Suprapubic skin (tissue), 4 donors: Measurements from ENCODE around the gene SH2D6. TPM values are rescaled to one million over a fixed set of nuclear protein-coding genes. Genes with fewer than 3 reads are reported as not detected.

Source experiments
- DNase-seq, 2 donors: peaks; one replicate each; pipeline ENCODE4 v3.0.0-alpha.2; 2019; ENCODE audit warnings: low spot score in 2 of 2
- H3K27ac ChIP-seq: fragments of 200-600 bp; sonication (generic); one replicate; pipeline ENCODE4 v1.5.1; 2019
- H3K27me3 ChIP-seq: fragments of 200-600 bp; sonication (generic); one replicate; pipeline ENCODE4 v1.5.1; 2019
- H3K36me3 ChIP-seq: fragments of 200-600 bp; sonication (generic); one replicate; pipeline ENCODE4 v1.5.1; 2019
- H3K4me1 ChIP-seq: fragments of 200-600 bp; sonication (generic); one replicate; pipeline ENCODE4 v1.5.1; 2019
- H3K4me3 ChIP-seq: fragments of 200-600 bp; sonication (generic); one replicate; pipeline ENCODE4 v1.5.1; 2019; ENCODE audit warnings: mild to moderate bottlenecking
- H3K9me3 ChIP-seq: fragments of 200-600 bp; sonication (generic); one replicate; pipeline ENCODE4 v1.5.1; 2019
- CTCF ChIP-seq, 2 donors: fragments of 200-600 bp in 1 of 2; fragments of 450-650 bp in 1 of 2; sonication (generic) in 1 of 2; IDR thresholded peaks; one replicate each; pipeline ENCODE4 v1.5.1; 2016 to 2019; ENCODE audit warnings: antibody characterized with exemption in 2 of 2, mild to moderate bottlenecking in 1 of 2, moderate library complexity in 1 of 2
- EP300 ChIP-seq: sonication (generic); formaldehyde crosslinking; IDR thresholded peaks from one replicate; pipeline ENCODE4 v1.6.1; 2017; ENCODE audit warnings: antibody characterized with exemption
- POLR2A ChIP-seq, 2 donors: fragments of 450-650 bp; IDR thresholded peaks; one replicate each; pipeline ENCODE4 v1.6.1; 2017; ENCODE audit warnings: antibody characterized with exemption in 2 of 2, mild to moderate bottlenecking in 2 of 2, moderate library complexity in 2 of 2
- POLR2AphosphoS5 ChIP-seq, 3 donors: sonication (generic); formaldehyde crosslinking; IDR thresholded peaks; one replicate each; pipeline ENCODE4 v1.6.1; 2017; ENCODE audit warnings: antibody characterized with exemption in 3 of 3
- WGBS: methylation state at CpG from one replicate; pipeline ENCODE4 v1.1.5; 2018; 5-methylcytosine and 5-hydroxymethylcytosine counted together
- total RNA-seq, 4 donors: library from RNA; depleted of rRNA; stranded (reverse); fragments of >200 nt; gene quantifications; one replicate each; pipeline ENCODE4 v1.1.0, GENCODE V29; 2016

The SH2D6 gene
- total RNA-seq, 4 donors from 2014 or later = not detected

- DNase-seq = no peak
- TF ChIP-seq CTCF (IDR thresholded peaks at IDR 0.05) (no peak), EP300 (no peak), POLR2A (IDR thresholded peaks at IDR 0.05) (no peak), POLR2AphosphoS5 (IDR thresholded peaks at IDR 0.05) (no peak)
- Histone ChIP-seq H3K27me3 (no peaks in the 10 kb centered on the region), H3K27ac (peak overlapping the region; percentile 92), H3K9me3 (no peaks in the 10 kb centered on the region), H3K4me1 (peaks cover 50% of the 10 kb centered on the region), H3K36me3 (no peaks in the 10 kb centered on the region), H3K4me3 (peak overlapping the region; percentile 83)
- 50% methylated on average over 16 of the region's 17 CpGs for WGBS
These were observed 628 bp downstream of the SH2D6 start for GRCh38 chr2:85419009-85419675.

- H3K9me3 ChIP-seq = no peaks in the 10 kb centered on the region
- TF ChIP-seq EP300 = no peak
- peak in 2 of 3 donors; percentile 28 to 78 for TF ChIP-seq POLR2AphosphoS5 (IDR thresholded peaks at IDR 0.05)
- peak; percentile 98 to 100 for TF ChIP-seq CTCF (IDR thresholded peaks at IDR 0.05)
- H3K27me3 ChIP-seq = no peaks in the 10 kb centered on the region
- peak; percentile 94 to 96 for DNase-seq
- H3K4me1 ChIP-seq = peaks cover 35% of the 10 kb centered on the region
- peak overlapping the region; percentile 92 for H3K27ac ChIP-seq
- H3K36me3 ChIP-seq = no peaks in the 10 kb centered on the region
- peak overlapping the region; percentile 19 for H3K4me3 ChIP-seq
- 25% methylated on average over 22 of the region's 22 CpGs for WGBS
These were observed 2.2 kb downstream of the SH2D6 start for GRCh38 chr2:85420536-85421259.

- Histone ChIP-seq H3K4me3 (no peak overlapping the region), H3K27me3 (no peaks in the 10 kb centered on the region), H3K27ac (peak overlapping the region; percentile 92), H3K36me3 (no peaks in the 10 kb centered on the region), H3K9me3 (no peaks in the 10 kb centered on the region), H3K4me1 (peaks cover 35% of the 10 kb centered on the region)
- DNase-seq = no peak
- no peak for TF ChIP-seq EP300
- TF ChIP-seq POLR2A (IDR thresholded peaks at IDR 0.05) = no peak
- TF ChIP-seq POLR2AphosphoS5 (IDR thresholded peaks at IDR 0.05) = no peak
- TF ChIP-seq CTCF (IDR thresholded peaks at IDR 0.05) = no peak
- 75% methylated on average over 13 of the region's 13 CpGs for WGBS
These were observed 3.0 kb downstream of the SH2D6 start for GRCh38 chr2:85421260-85422071.

- TF ChIP-seq EP300 (no peak), POLR2AphosphoS5 (IDR thresholded peaks at IDR 0.05) (no peak), POLR2A (IDR thresholded peaks at IDR 0.05) (no peak), CTCF (IDR thresholded peaks at IDR 0.05) (no peak)
These were observed 3.6 kb downstream of the SH2D6 start for GRCh38 chr2:85422072-85422457.

GRCh38 chr2:85423525-85423924, 5.0 kb downstream of the SH2D6 start:
- 89% methylated on average over 5 of the region's 5 CpGs for WGBS
- H3K4me1 ChIP-seq = peaks cover 29% of the 10 kb centered on the region
- no peak overlapping the region for H3K27ac ChIP-seq
- TF ChIP-seq EP300 = no peak
- H3K9me3 ChIP-seq = no peaks in the 10 kb centered on the region
- H3K27me3 ChIP-seq = no peaks in the 10 kb centered on the region
- H3K4me3 ChIP-seq = no peak overlapping the region
- H3K36me3 ChIP-seq = no peaks in the 10 kb centered on the region
- DNase-seq = no peak

More at GRCh38 chr2:85422072-85422457, 3.6 kb downstream of the SH2D6 start:
- 90% methylated on average over 2 of the region's 2 CpGs for WGBS
- H3K9me3 ChIP-seq = no peaks in the 10 kb centered on the region
- no peaks in the 10 kb centered on the region for H3K27me3 ChIP-seq
- no peak for DNase-seq
- no peaks in the 10 kb centered on the region for H3K36me3 ChIP-seq
- H3K4me3 ChIP-seq = no peak overlapping the region
- H3K4me1 ChIP-seq = peaks cover 35% of the 10 kb centered on the region
- no peak overlapping the region for H3K27ac ChIP-seq
